Naive thymus-derived CD4-positive, alpha-beta T cell (primary cell): Measurements from ENCODE around the gene UBE2Q2. TPM values are rescaled to one million over a fixed set of nuclear protein-coding genes. Genes with fewer than 3 reads are reported as not detected.
"Not testable (repeated sequence)": the region's sequence is repeated elsewhere in the genome, so short reads cannot be mapped to it uniquely, and the experiment has no call there.

Experiments used
- ATAC-seq: fragments of 150-1000 bp; cut with Tn5 transposase; 2 replicates; pipeline ENCODE4 v1.10.0; 2021; ENCODE audit warnings: mild to moderate bottlenecking, moderate library complexity
- CTCF ChIA-PET: fragments of 350-600 bp; sonication (Branson Sonifier 250); formaldehyde crosslinking; loops from one replicate; lab custom pipeline; 2021; ENCODE audit warnings: antibody characterized with exemption; lab: Charles Lee
- POLR2A ChIA-PET: fragments of 350-600 bp; sonication (Branson Sonifier 250); formaldehyde crosslinking; loops from one replicate; lab custom pipeline; 2021; ENCODE audit warnings: antibody characterized with exemption, inconsistent platforms; lab: Charles Lee
- DNase-seq, 9 donors: peaks; one replicate each; pipeline versions ENCODE4 v3.0.0 to v3.0.0-alpha.2; 2020 to 2022; ENCODE audit warnings: mixed read lengths in 1 of 9
- H3K27ac ChIP-seq: one replicate; pipeline ENCODE4 v1.7.0; 2013; ENCODE audit warnings: mild to moderate bottlenecking, low read depth, low read length, moderate library complexity
- H3K27me3 ChIP-seq, 2 donors: one replicate each; pipeline ENCODE4 v1.7.0; 2013; ENCODE audit warnings: low read length in 2 of 2, mild to moderate bottlenecking in 2 of 2, moderate library complexity in 2 of 2; ENCODE audit not compliant: control insufficient read depth in 2 of 2, insufficient read depth in 2 of 2
- H3K36me3 ChIP-seq, 3 experiments: 1 replicate in 2 of 3; 2 replicates in 1 of 3; pipeline ENCODE4 v1.7.0; 2013; ENCODE audit warnings: low read length in 3 of 3, mild to moderate bottlenecking in 3 of 3, moderate library complexity in 1 of 3; ENCODE audit not compliant: insufficient read depth in 3 of 3, control insufficient read depth in 2 of 3
- H3K4me1 ChIP-seq, 2 donors: one replicate each; pipeline ENCODE4 v1.7.0; 2013; ENCODE audit warnings: low read length in 2 of 2, mild to moderate bottlenecking in 2 of 2, moderate library complexity in 1 of 2; ENCODE audit not compliant: control insufficient read depth in 2 of 2, insufficient read depth in 2 of 2
- H3K4me3 ChIP-seq: 2 replicates; pipeline ENCODE4 v1.7.0; 2013; ENCODE audit warnings: mild to moderate bottlenecking, low read length
- H3K9me3 ChIP-seq, 3 experiments: 1 replicate in 2 of 3; 2 replicates in 1 of 3; pipeline ENCODE4 v1.7.0; 2013; ENCODE audit warnings: low read length in 3 of 3; ENCODE audit not compliant: control insufficient read depth in 2 of 3
- H3K27ac Mint-ChIP-seq, 9 donors: one replicate each; pipeline ENCODE4 v1.8.0; 2020 to 2022; ENCODE audit warnings: mixed read lengths in 9 of 9, mild to moderate bottlenecking in 8 of 9, moderate library complexity in 5 of 9, inconsistent platforms in 2 of 9
- H3K27me3 Mint-ChIP-seq, 5 donors: one replicate each; pipeline ENCODE4 v1.8.0; 2021 to 2022; ENCODE audit warnings: mixed read lengths in 5 of 5, mild to moderate bottlenecking in 1 of 5
- H3K36me3 Mint-ChIP-seq, 5 donors: one replicate each; pipeline ENCODE4 v1.8.0; 2020 to 2022; ENCODE audit warnings: mixed read lengths in 5 of 5, mild to moderate bottlenecking in 3 of 5, inconsistent platforms in 1 of 5
- H3K4me1 Mint-ChIP-seq, 7 donors: one replicate each; pipeline ENCODE4 v1.8.0; 2020 to 2022; ENCODE audit warnings: mixed read lengths in 7 of 7, mild to moderate bottlenecking in 3 of 7, inconsistent platforms in 1 of 7
- H3K4me3 Mint-ChIP-seq, 10 donors: one replicate each; pipeline ENCODE4 v1.8.0; 2020 to 2022; ENCODE audit warnings: mild to moderate bottlenecking in 10 of 10, mixed read lengths in 10 of 10, moderate library complexity in 6 of 10, inconsistent platforms in 2 of 10
- H3K9me3 Mint-ChIP-seq, 11 donors: one replicate each; pipeline ENCODE4 v1.8.0; 2020 to 2022; ENCODE audit warnings: mixed read lengths in 11 of 11, mild to moderate bottlenecking in 4 of 11, inconsistent platforms in 1 of 11, moderate library complexity in 1 of 11
- intact Hi-C, 2 donors: fragments of 100-400 bp; cut with micrococcal nuclease; formaldehyde crosslinking; loops; one replicate each; pipeline ENCODE4 v1.15.1; 2023
- polyA plus RNA-seq, 2 donors: library from polyadenylated mRNA; unstranded; fragments of 300-500 nt; fragmentation: Illumina TruSeq; gene quantifications; one replicate each; pipeline ENCODE4 v1.2.3, GENCODE V29; 2021
- total RNA-seq, 6 experiments: library from RNA in 5 of 6; stranded (reverse) in 5 of 6; gene quantifications; 1 replicate in 5 of 6; 2 replicates in 1 of 6; pipeline ENCODE4 v1.2.3 and lab custom pipeline; 2021 to 2026

The UBE2Q2 gene
- total and polyA plus RNA-seq, 7 experiments from 2014 or later, result 27.7 to 32.1 (median 28.8) TPM

DNA sequence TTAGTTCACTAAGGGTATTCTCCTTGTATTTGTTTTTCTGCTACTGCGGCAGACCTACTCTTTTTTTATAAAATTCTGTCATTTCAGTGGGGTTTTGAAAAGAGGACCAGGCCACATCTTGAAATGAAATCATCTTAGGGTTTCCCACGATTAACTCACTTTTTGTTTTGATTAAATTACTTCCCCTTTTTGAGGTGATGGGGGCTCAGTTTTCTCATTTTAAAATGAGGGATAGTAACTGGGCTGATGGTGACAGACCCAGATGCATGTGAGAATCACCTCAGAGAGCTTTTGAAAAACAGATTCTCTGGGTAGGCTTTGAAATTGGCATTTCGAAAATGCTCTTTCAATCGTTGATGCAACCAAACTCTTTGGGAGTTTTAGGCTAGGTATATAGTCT is 24.2 kb downstream of the UBE2Q2 start:
- Mint-ChIP-seq H3K4me1 (peaks cover 26 to 55% (median 44%) of the 10 kb centered on the region in 7 donors), H3K4me3 (no peak overlapping the region), H3K27me3 (no peaks in the 10 kb centered on the region), H3K9me3 (no peaks in the 10 kb centered on the region), H3K36me3 (peaks cover 11 to 55% (median 17%) of the 10 kb centered on the region in 5 donors), H3K27ac (peak overlapping the region in 4 of 9 donors; percentile 40 to 57 (median 52))
- ATAC-seq (no peak), DNase-seq (no peak)
- Histone ChIP-seq H3K27me3 (no peaks in the 10 kb centered on the region), H3K36me3 (peaks cover 0 to 9% (median 7%) of the 10 kb centered on the region in 3 experiments), H3K9me3 (no peaks in the 10 kb centered on the region), H3K4me3 (no peak overlapping the region), H3K27ac (no peak overlapping the region), H3K4me1 (no peaks in the 10 kb centered on the region)
- ChIA-PET CTCF (interaction anchor here (0.6 kb wide), 1 partner anchor 24 kb away, joined by 8 read pairs; no protein-coding TSS in a partner anchor), POLR2A (no interaction called here)
- intact Hi-C loops, result no loop called here

DNA sequence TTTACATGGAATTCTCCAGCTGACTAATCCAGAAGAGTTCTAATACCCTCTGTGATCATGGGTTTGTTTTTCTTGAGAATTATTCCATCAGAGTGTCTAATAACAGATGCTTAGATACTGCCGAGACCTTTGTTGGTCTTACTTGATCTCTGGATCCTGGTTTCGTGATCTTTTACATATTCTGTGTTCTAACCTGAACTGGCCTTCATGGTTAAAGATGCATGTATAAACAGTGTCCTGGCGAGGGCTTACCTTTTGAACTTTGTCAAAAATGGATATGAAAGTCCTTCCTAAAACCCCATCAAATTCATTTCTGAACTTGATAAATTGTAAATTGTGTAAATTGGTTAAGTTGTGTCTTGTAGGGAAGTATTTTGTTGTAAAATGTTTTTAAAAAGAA is 24.8 kb downstream of the UBE2Q2 start:
- no peak for DNase-seq
- POLR2A ChIA-PET, result no interaction called here

GRCh38 chr15:75869446-75869845 is 26.2 kb downstream of the UBE2Q2 start:
- Histone ChIP-seq H3K36me3 (peaks cover 0 to 21% (median 7%) of the 10 kb centered on the region in 3 experiments), H3K4me1 (no peaks in the 10 kb centered on the region), H3K9me3 (no peaks in the 10 kb centered on the region), H3K27me3 (no peaks in the 10 kb centered on the region), H3K27ac (no peak overlapping the region), H3K4me3 (no peak overlapping the region)
- Mint-ChIP-seq H3K27ac (no peak overlapping the region), H3K4me1 (peaks cover 22 to 41% (median 35%) of the 10 kb centered on the region in 7 donors), H3K4me3 (no peak overlapping the region), H3K36me3 (peaks cover 17 to 64% (median 27%) of the 10 kb centered on the region in 5 donors), H3K9me3 (no peaks in the 10 kb centered on the region), H3K27me3 (no peaks in the 10 kb centered on the region)
- CTCF ChIA-PET, result no interaction called here
- no peak for DNase-seq
- intact Hi-C loops, result no loop called here
- no peak for ATAC-seq
- POLR2A ChIA-PET, result no interaction called here

More for the DNA sequence above, 24.8 kb downstream of the UBE2Q2 start:
- Histone ChIP-seq H3K9me3 (no peaks in the 10 kb centered on the region), H3K27ac (no peak overlapping the region), H3K4me1 (no peaks in the 10 kb centered on the region), H3K27me3 (no peaks in the 10 kb centered on the region), H3K36me3 (peaks cover 0 to 9% (median 7%) of the 10 kb centered on the region in 3 experiments), H3K4me3 (no peak overlapping the region)
- intact Hi-C loops, result no loop called here
- peak overlapping the region in 1 of 9 donors; percentile 40 for H3K27ac Mint-ChIP-seq
- H3K4me3 Mint-ChIP-seq, result no peak overlapping the region
- no peak for ATAC-seq
- H3K36me3 Mint-ChIP-seq, result peaks cover 9 to 57% (median 17%) of the 10 kb centered on the region in 5 donors
- H3K9me3 Mint-ChIP-seq, result no peaks in the 10 kb centered on the region
- CTCF ChIA-PET, result no interaction called here
- no peaks in the 10 kb centered on the region for H3K27me3 Mint-ChIP-seq
- peaks cover 21 to 51% (median 43%) of the 10 kb centered on the region in 7 donors for H3K4me1 Mint-ChIP-seq

DNA sequence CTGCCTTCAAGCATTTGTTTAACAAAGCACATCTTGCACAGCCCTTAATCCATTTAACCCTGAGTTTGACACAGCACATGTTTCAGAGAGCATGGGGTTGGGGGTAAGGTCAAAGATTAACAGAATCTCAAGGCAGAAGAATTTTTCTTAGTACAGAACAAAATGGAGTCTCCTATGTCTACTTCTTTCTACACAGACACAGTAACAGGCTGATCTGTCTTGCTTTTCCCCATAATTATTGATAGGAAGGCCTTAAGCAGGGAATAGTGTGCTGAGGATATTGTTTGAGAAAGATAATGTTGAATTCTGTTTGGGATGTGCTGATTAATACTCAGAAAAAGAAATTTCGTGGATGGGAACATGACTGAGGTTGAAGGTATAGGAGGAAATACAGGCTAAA is 28.3 kb downstream of the UBE2Q2 start:
- peaks cover 0 to 25% (median 12%) of the 10 kb centered on the region in 3 experiments for H3K36me3 ChIP-seq
- H3K27me3 ChIP-seq, DNase-seq, intact Hi-C loops, POLR2A ChIA-PET, H3K4me1 ChIP-seq, H3K9me3 ChIP-seq, CTCF ChIA-PET, ATAC-seq, H3K4me3 Mint-ChIP-seq, H3K27me3 Mint-ChIP-seq, H3K9me3 Mint-ChIP-seq, H3K27ac ChIP-seq, H3K4me3 ChIP-seq, H3K27ac Mint-ChIP-seq: not testable (repeated sequence)
- Mint-ChIP-seq H3K36me3 (peaks cover 22 to 69% (median 42%) of the 10 kb centered on the region in 5 donors), H3K4me1 (peaks cover 14 to 24% (median 20%) of the 10 kb centered on the region in 7 donors)

GRCh38 chr15:75872403-75872990 is 29.2 kb downstream of the UBE2Q2 start:
- peaks cover 22 to 65% (median 42%) of the 10 kb centered on the region in 5 donors for H3K36me3 Mint-ChIP-seq
- peaks cover 5 to 15% (median 10%) of the 10 kb centered on the region in 7 donors for H3K4me1 Mint-ChIP-seq
- no peaks in the 10 kb centered on the region for H3K9me3 Mint-ChIP-seq
- intact Hi-C loops, result no loop called here
- no peak overlapping the region for H3K4me3 ChIP-seq
- H3K36me3 ChIP-seq, result peaks cover 0 to 25% (median 12%) of the 10 kb centered on the region in 3 experiments
- ChIA-PET CTCF (no interaction called here), POLR2A (no interaction called here)
- no peaks in the 10 kb centered on the region for H3K27me3 Mint-ChIP-seq
- DNase-seq (no peak), ATAC-seq (no peak)
- no peak overlapping the region for H3K27ac ChIP-seq
- H3K27ac Mint-ChIP-seq, result no peak overlapping the region
- H3K9me3 ChIP-seq, result no peaks in the 10 kb centered on the region
- no peak overlapping the region for H3K4me3 Mint-ChIP-seq
- no peaks in the 10 kb centered on the region for H3K27me3 ChIP-seq
- H3K4me1 ChIP-seq, result no peaks in the 10 kb centered on the region

GRCh38 chr15:75884041-75884440 is 40.8 kb downstream of the UBE2Q2 start:
- H3K4me3 ChIP-seq, result no peak overlapping the region
- Mint-ChIP-seq H3K4me1 (peaks cover 0 to 9% (median 2%) of the 10 kb centered on the region in 7 donors), H3K4me3 (no peak overlapping the region), H3K9me3 (no peaks in the 10 kb centered on the region), H3K36me3 (peaks cover 8 to 53% (median 21%) of the 10 kb centered on the region in 5 donors), H3K27me3 (no peaks in the 10 kb centered on the region), H3K27ac (peak overlapping the region in 1 of 9 donors; percentile 41)
- ATAC-seq (no peak), DNase-seq (no peak)
- no peaks in the 10 kb centered on the region for H3K4me1 ChIP-seq
- intact Hi-C loops, result no loop called here
- CTCF ChIA-PET, result no interaction called here
- POLR2A ChIA-PET, result no interaction called here
- H3K27ac ChIP-seq, result no peak overlapping the region
- no peaks in the 10 kb centered on the region for H3K27me3 ChIP-seq
- H3K9me3 ChIP-seq, result no peaks in the 10 kb centered on the region
- H3K36me3 ChIP-seq, result peaks cover 4 to 22% (median 13%) of the 10 kb centered on the region in 3 experiments

DNA sequence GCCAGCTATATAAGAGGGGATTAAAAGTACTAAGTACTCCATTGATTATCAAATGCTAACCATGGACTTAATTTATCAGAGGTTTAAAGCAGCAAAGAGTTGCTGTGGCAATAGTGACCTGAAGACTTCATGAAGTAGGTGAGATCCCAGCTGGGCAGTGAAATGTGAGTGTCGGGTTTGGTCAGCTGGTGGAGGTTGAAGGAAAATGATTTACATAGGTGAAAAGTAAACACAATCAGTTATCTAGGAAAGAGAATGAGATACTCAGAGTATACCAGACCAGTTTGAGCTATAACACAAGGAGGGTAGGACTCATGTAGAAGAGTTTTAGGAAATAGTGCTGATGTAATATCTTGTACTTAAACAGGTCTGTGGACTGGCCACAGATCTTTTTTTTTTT is 43.9 kb downstream of the UBE2Q2 start:
- intact Hi-C loops, result no loop called here
- H3K4me1 Mint-ChIP-seq, result peaks cover 0 to 15% (median 4%) of the 10 kb centered on the region in 7 donors
- ATAC-seq, result no peak
- Histone ChIP-seq H3K27ac (no peak overlapping the region), H3K27me3 (no peaks in the 10 kb centered on the region), H3K4me1 (no peaks in the 10 kb centered on the region), H3K9me3 (no peaks in the 10 kb centered on the region), H3K4me3 (no peak overlapping the region), H3K36me3 (peaks cover 4 to 13% (median 6%) of the 10 kb centered on the region in 3 experiments)
- DNase-seq, result no peak
- H3K9me3 Mint-ChIP-seq, result no peaks in the 10 kb centered on the region
- H3K36me3 Mint-ChIP-seq, result peaks cover 8 to 36% (median 14%) of the 10 kb centered on the region in 5 donors
- ChIA-PET CTCF (no interaction called here), POLR2A (no interaction called here)
- no peak overlapping the region for H3K27ac Mint-ChIP-seq
- no peaks in the 10 kb centered on the region for H3K27me3 Mint-ChIP-seq
- no peak overlapping the region for H3K4me3 Mint-ChIP-seq
